GM19452 (cell line): ENCODE data around the gene ANAPC16.
"Not testable (repeated sequence)": the region's sequence is repeated elsewhere in the genome, so short reads cannot be mapped to it uniquely, and the experiment has no call there.

Experiments used
- ATAC-seq: cut with Tn5 transposase; IDR thresholded peaks from one replicate; pipeline ENCODE4 v1.9.1; 2021; ENCODE audit not compliant: unreplicated experiment

Gene ANAPC16

GRCh38 chr10:72277340-72277995 lies 61.7 kb downstream of the ANAPC16 start:
- no peak for ATAC-seq

DNA sequence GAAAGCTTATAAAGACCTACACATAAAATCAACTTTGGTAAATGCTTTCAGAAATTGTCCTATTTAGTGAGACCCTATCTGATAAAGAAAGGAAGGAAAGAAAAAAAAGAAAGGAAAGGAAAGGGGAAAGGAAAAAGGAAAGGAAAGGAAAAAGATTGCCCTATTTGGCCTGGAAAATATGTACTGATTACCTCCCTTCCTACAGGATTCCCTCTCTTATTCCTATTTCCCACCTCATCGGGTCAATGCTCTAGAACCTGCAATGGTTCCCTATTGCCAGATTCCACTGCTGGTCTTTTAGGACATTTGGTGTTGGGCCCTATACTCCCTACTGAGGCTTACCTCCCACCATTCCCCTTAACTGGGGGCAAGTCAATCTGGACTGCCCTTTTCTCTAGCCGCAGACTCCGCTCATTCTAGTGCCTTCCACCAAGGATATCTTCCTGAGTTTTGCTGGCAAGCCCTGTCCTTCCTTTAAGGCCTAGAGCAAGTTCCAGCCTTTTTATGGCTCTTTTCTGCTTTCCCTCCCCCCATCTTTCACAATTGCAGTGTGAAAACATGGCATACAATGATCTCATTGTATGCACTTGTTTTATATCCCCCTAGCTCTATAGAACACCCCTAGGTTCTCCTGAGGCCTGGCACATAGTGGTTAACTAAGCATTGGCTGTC lies 62.3 kb downstream of the ANAPC16 start:
- no peak for ATAC-seq

GRCh38 chr10:72278668-72279393 lies 63.0 kb downstream of the ANAPC16 start:
- no peak for ATAC-seq

- not testable (repeated sequence) for ATAC-seq
Observed at GRCh38 chr10:72279587-72279986, 63.8 kb downstream of the ANAPC16 start.

GRCh38 chr10:72283131-72283530 lies 67.3 kb downstream of the ANAPC16 start:
- ATAC-seq = no peak
